HCT116 (cell line): ENCODE measurements around the gene MYEOV. TPM values are rescaled to one million over a fixed set of nuclear protein-coding genes. Genes with fewer than 3 reads are reported as not detected.

Experiments used
- ATAC-seq: fragments of 200-7000 bp; cut with Tn5 transposase; 2 replicates; pipeline ENCODE4 v1.9.1; 2020; ENCODE audit warnings: mild to moderate bottlenecking, moderate library complexity
- BruUV-seq: library from RNA; stranded (reverse); fragments of 400-500 nt; replicated peaks from 2 replicates; lab custom pipeline; 2021; lab: Mats Ljungman, UMichigan
- CTCF ChIA-PET: fragments of 300-600 bp; sonication (Branson Sonifier 250); formaldehyde crosslinking; loops from one replicate; lab custom pipeline; 2021; ENCODE audit warnings: antibody characterized with exemption; lab: Charles Lee
- POLR2A ChIA-PET: fragments of 300-600, 350-600 bp; sonication (Branson Sonifier 250); formaldehyde crosslinking; loops from one replicate; lab custom pipeline; 2021; ENCODE audit warnings: antibody characterized with exemption; lab: Charles Lee
- RAD21 ChIA-PET, 2 experiments: fragments of 300-600 bp; sonication (Branson Sonifier 250); formaldehyde crosslinking; loops; one replicate each; lab custom pipeline; 2023; ENCODE audit warnings: low total read pairs in 2 of 2; ENCODE audit not compliant: uncharacterized antibody in 2 of 2, unreplicated experiment in 2 of 2, low non-redundant PET in 1 of 2; lab: Charles Lee
- DNase-seq: peaks from one replicate; pipeline ENCODE4 v3.0.0-alpha.2; 2010; ENCODE audit warnings: low read depth, low spot score
- H2AFZ ChIP-seq: fragments of 200-600 bp; shearing (Covaris generic), sonication (generic); 2 replicates; pipeline ENCODE4 v1.6.1; 2017; ENCODE audit warnings: low read depth, mixed run types, mixed read lengths, antibody characterized with exemption, low read length; ENCODE audit not compliant: poor library complexity, severe bottlenecking
- H3K27ac ChIP-seq: 2 replicates; pipeline ENCODE4 v1.5.1; 2012; ENCODE audit warnings: low read depth, low read length
- H3K27me3 ChIP-seq: fragments of 200-600 bp; sonication (generic); 2 replicates; pipeline ENCODE4 v1.6.1; 2016; ENCODE audit warnings: mixed run types, low read length, mixed read lengths; ENCODE audit not compliant: insufficient read depth
- H3K36me3 ChIP-seq, 2 experiments: fragments of 200-500 bp in 1 of 2; fragments of 200-600 bp in 1 of 2; sonication (Bioruptor generic) in 1 of 2; sonication (generic) in 1 of 2; 2 replicates each; pipeline versions ENCODE4 v1.5.1 to v1.6.1; 2014 to 2016; ENCODE audit warnings: low read length in 2 of 2, inconsistent platforms in 1 of 2, mixed read lengths in 1 of 2, mixed run types in 1 of 2; ENCODE audit not compliant: insufficient read depth in 2 of 2, control insufficient read depth in 1 of 2
- H3K4me1 ChIP-seq, 2 experiments: fragments of 200-600 bp in 1 of 2; sonication (generic) in 1 of 2; 2 replicates each; pipeline versions ENCODE4 v1.5.1 to v1.6.1; 2012 to 2017; ENCODE audit warnings: low read length in 2 of 2, inconsistent platforms in 1 of 2, mild to moderate bottlenecking in 1 of 2, mixed read lengths in 1 of 2, mixed run types in 1 of 2, moderate library complexity in 1 of 2; ENCODE audit not compliant: insufficient read depth in 2 of 2, control insufficient read depth in 1 of 2
- H3K4me2 ChIP-seq: fragments of 200-600 bp; sonication (generic); 2 replicates; pipeline ENCODE4 v1.6.1; 2017; ENCODE audit warnings: mixed run types, low read length, mixed read lengths
- H3K4me3 ChIP-seq, 2 experiments: fragments of 200-600 bp in 1 of 2; sonication (generic) in 1 of 2; replicated peaks in 1 of 2; 2 replicates each; pipeline ENCODE4 v1.5.1; 2011 to 2016; ENCODE audit warnings: low read length in 2 of 2, control low read depth in 1 of 2, low read depth in 1 of 2, mild to moderate bottlenecking in 1 of 2, mixed read lengths in 1 of 2, mixed run types in 1 of 2
- H3K79me2 ChIP-seq: fragments of 200-600 bp; sonication (generic); 2 replicates; pipeline ENCODE4 v1.6.1; 2017; ENCODE audit warnings: mild to moderate bottlenecking, mixed run types, low read length, moderate library complexity, mixed read lengths; ENCODE audit not compliant: insufficient read depth
- H3K9ac ChIP-seq: fragments of 200-600 bp; sonication (generic); 2 replicates; pipeline ENCODE4 v1.6.1; 2016; ENCODE audit warnings: low read length, mixed read lengths
- H3K9me2 ChIP-seq: fragments of 200-600 bp; sonication (generic), shearing (Covaris generic); 2 replicates; pipeline ENCODE4 v1.6.1; 2017; ENCODE audit warnings: mixed run types, mild to moderate bottlenecking, moderate library complexity; ENCODE audit not compliant: insufficient read depth
- H3K9me3 ChIP-seq, 2 experiments: fragments of 200-500 bp in 1 of 2; fragments of 200-600 bp in 1 of 2; sonication (Bioruptor generic) in 1 of 2; sonication (generic) in 1 of 2; 2 replicates each; pipeline ENCODE4 v1.6.1; 2014 to 2017; ENCODE audit warnings: low read length in 2 of 2, mixed read lengths in 2 of 2, inconsistent platforms in 1 of 2, low read depth in 1 of 2, mild to moderate bottlenecking in 1 of 2, mixed run types in 1 of 2, moderate library complexity in 1 of 2; ENCODE audit not compliant: control insufficient read depth in 1 of 2, insufficient read depth in 1 of 2
- H4K20me1 ChIP-seq: fragments of 200-600 bp; sonication (generic), shearing (Covaris generic); 2 replicates; pipeline ENCODE4 v1.6.1; 2017; ENCODE audit warnings: mixed run types, mild to moderate bottlenecking, moderate library complexity; ENCODE audit not compliant: insufficient read depth
- CBX3 ChIP-seq: IDR thresholded peaks from 2 replicates; pipeline ENCODE4 v1.6.1; 2012; ENCODE audit warnings: low read depth
- CEBPB ChIP-seq: IDR thresholded peaks from 2 replicates; pipeline ENCODE4 v1.6.1; 2012; ENCODE audit warnings: low read depth
- ELF1 ChIP-seq: IDR thresholded peaks from 2 replicates; pipeline ENCODE4 v1.6.1; 2012; ENCODE audit warnings: low read depth, borderline replicate concordance
- JUND ChIP-seq: IDR thresholded peaks from 2 replicates; pipeline ENCODE4 v1.6.1; 2012
- RAD21 ChIP-seq: IDR thresholded peaks from 2 replicates; pipeline ENCODE4 v1.6.1; 2012; ENCODE audit warnings: low read depth, mild to moderate bottlenecking
- SIN3A ChIP-seq: IDR thresholded peaks from 2 replicates; pipeline ENCODE4 v1.6.1; 2012; ENCODE audit warnings: low read depth
- SP1 ChIP-seq: IDR thresholded peaks from 2 replicates; pipeline ENCODE4 v1.6.1; 2012; ENCODE audit warnings: low read depth
- YY1 ChIP-seq: IDR thresholded peaks from 2 replicates; pipeline ENCODE4 v1.6.1; 2011; ENCODE audit warnings: low read length, low read depth, moderate library complexity, mild to moderate bottlenecking; ENCODE audit not compliant: insufficient replicate concordance; ENCODE audit errors: extremely low read depth
- ZFX ChIP-seq: fragments of 450-650 bp; IDR thresholded peaks from 2 replicates; pipeline ENCODE4 v1.6.1; 2017
- ZNF274 ChIP-seq: fragments of 200-500 bp; sonication (Bioruptor generic); IDR thresholded peaks from 2 replicates; pipeline ENCODE4 v1.6.1; 2014; ENCODE audit warnings: mild to moderate bottlenecking, low read depth, low read length, inconsistent platforms
- intact Hi-C: fragments of 100-400 bp; cut with micrococcal nuclease; formaldehyde crosslinking; loops from 2 replicates; pipeline ENCODE4 v1.10.0; 2022
- total RNA-seq: library from RNA; stranded (reverse); gene quantifications from one replicate; pipeline ENCODE4 v1.2.1, GENCODE V29; 2021; ENCODE audit not compliant: unreplicated experiment
- TF ChIP-seq, protein P1 (sequence below), 3 experiments: fragments of 200-600 bp in 1 of 3; sonication (generic) in 1 of 3; IDR thresholded peaks in 2 of 3; conservative IDR thresholded peaks in 1 of 3; 2 replicates each; pipeline ENCODE4 v1.5.1; 2012 to 2017; ENCODE audit warnings: low read depth in 2 of 3, low read length in 2 of 3, antibody characterized with exemption in 1 of 3, borderline replicate concordance in 1 of 3, control low read depth in 1 of 3, mild to moderate bottlenecking in 1 of 3, mixed read lengths in 1 of 3, mixed run types in 1 of 3, moderate library complexity in 1 of 3; ENCODE audit not compliant: insufficient read depth in 1 of 3
- TF ChIP-seq, protein P2 (sequence below): IDR thresholded peaks from 2 replicates; pipeline ENCODE4 v1.6.1; 2012; ENCODE audit warnings: low read depth

The MYEOV gene
- total RNA-seq, 1 experiment from 2014 or later, result 135 TPM

DNA sequence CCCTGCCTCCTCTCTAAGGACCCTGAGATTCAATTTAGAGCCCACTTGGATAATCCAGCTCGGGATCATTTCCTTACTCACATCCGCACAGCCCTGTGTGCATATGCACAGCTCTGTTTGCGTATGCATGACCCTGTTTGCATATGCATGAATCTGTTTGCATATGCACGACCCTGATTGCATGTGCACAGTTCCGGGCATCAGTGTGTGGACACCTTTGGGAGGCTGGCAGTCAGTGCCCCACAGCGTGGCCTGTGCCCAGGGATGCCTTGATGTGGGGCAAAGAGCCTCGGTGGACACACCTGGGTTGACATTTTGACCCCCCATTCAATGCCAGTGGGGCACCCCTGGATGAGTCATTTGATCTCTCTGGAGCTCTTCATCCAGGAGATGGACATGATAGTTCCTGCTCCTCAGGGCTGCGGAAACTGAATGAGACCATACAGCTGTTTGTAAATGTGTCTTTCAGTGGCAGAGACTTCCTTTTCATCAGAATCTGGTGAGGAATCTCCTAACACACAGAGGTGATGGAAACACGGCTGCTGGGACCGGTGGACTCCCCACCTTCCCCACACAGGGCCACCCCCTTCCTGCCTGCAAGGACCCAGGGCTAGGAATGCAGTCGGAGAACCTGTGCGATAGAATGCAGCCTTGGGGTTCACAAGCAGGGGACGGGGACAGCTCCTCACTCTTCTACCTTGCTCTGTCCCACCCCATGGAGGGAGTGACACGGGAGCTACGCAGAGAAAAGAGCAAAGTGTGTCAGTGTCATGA, 41.2 kb downstream of the MYEOV start:
- H3K27me3 ChIP-seq, result no peaks in the 10 kb centered on the region
- H3K27ac ChIP-seq, result 0 out of 2 replicates have a peak overlapping the region, but pooled peaks have one; percentile 28
- 0 out of 4 replicates have a peak, but pooled peaks cover 0 to 11% of the 10 kb centered on the region in 2 experiments for H3K36me3 ChIP-seq
- ChIA-PET CTCF (no interaction called here), RAD21 (no interaction called here), POLR2A (no interaction called here)
- H2AFZ ChIP-seq, result no peak overlapping the region
- no peak overlapping the region; a peak in 1 of 4 replicates for H3K4me3 ChIP-seq
- H3K4me1 ChIP-seq, result peaks cover 18 to 69% of the 10 kb centered on the region in 2 experiments
- H3K9me2 ChIP-seq, result no peaks in the 10 kb centered on the region
- DNase-seq (no peak), ATAC-seq (peak; percentile 21; the same call in 1 of the 2 replicates)
- TF ChIP-seq SIN3A, result no peak
- TF ChIP-seq CEBPB, result no peak
- TF ChIP-seq SP1, result no peak
- TF ChIP-seq, protein P1, sequence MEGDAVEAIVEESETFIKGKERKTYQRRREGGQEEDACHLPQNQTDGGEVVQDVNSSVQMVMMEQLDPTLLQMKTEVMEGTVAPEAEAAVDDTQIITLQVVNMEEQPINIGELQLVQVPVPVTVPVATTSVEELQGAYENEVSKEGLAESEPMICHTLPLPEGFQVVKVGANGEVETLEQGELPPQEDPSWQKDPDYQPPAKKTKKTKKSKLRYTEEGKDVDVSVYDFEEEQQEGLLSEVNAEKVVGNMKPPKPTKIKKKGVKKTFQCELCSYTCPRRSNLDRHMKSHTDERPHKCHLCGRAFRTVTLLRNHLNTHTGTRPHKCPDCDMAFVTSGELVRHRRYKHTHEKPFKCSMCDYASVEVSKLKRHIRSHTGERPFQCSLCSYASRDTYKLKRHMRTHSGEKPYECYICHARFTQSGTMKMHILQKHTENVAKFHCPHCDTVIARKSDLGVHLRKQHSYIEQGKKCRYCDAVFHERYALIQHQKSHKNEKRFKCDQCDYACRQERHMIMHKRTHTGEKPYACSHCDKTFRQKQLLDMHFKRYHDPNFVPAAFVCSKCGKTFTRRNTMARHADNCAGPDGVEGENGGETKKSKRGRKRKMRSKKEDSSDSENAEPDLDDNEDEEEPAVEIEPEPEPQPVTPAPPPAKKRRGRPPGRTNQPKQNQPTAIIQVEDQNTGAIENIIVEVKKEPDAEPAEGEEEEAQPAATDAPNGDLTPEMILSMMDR (IDR thresholded peaks at IDR 0.05 in 2 of 3, conservative IDR thresholded peaks at IDR 0.05 in 1 of 3; ENCODE audit: borderline replicate concordance in 1 of 3, insufficient read depth in 1 of 3, low read depth in 2 of 3, low read length in 2 of 3), result no peak
- no peak for TF ChIP-seq RAD21
- TF ChIP-seq, protein P2, sequence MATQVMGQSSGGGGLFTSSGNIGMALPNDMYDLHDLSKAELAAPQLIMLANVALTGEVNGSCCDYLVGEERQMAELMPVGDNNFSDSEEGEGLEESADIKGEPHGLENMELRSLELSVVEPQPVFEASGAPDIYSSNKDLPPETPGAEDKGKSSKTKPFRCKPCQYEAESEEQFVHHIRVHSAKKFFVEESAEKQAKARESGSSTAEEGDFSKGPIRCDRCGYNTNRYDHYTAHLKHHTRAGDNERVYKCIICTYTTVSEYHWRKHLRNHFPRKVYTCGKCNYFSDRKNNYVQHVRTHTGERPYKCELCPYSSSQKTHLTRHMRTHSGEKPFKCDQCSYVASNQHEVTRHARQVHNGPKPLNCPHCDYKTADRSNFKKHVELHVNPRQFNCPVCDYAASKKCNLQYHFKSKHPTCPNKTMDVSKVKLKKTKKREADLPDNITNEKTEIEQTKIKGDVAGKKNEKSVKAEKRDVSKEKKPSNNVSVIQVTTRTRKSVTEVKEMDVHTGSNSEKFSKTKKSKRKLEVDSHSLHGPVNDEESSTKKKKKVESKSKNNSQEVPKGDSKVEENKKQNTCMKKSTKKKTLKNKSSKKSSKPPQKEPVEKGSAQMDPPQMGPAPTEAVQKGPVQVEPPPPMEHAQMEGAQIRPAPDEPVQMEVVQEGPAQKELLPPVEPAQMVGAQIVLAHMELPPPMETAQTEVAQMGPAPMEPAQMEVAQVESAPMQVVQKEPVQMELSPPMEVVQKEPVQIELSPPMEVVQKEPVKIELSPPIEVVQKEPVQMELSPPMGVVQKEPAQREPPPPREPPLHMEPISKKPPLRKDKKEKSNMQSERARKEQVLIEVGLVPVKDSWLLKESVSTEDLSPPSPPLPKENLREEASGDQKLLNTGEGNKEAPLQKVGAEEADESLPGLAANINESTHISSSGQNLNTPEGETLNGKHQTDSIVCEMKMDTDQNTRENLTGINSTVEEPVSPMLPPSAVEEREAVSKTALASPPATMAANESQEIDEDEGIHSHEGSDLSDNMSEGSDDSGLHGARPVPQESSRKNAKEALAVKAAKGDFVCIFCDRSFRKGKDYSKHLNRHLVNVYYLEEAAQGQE, result no peak
- TF ChIP-seq ZFX, result no peak
- TF ChIP-seq YY1, result no peak
- TF ChIP-seq ZNF274, result no peak
- TF ChIP-seq JUND, result no peak
- TF ChIP-seq CBX3, result no peak
- no peak for TF ChIP-seq ELF1
- H3K79me2 ChIP-seq, result peaks cover 95% of the 10 kb centered on the region
- peak overlapping the region; percentile 5; the same call in 1 of the 2 replicates for H3K9ac ChIP-seq
- peak overlapping the region; percentile 47 for H3K4me2 ChIP-seq
- BruUV-seq, result no TSS peak
- intact Hi-C loops, result no loop called here
- no peaks in the 10 kb centered on the region; a peak in 1 of 4 replicates for H3K9me3 ChIP-seq
- no peaks in the 10 kb centered on the region for H4K20me1 ChIP-seq
